ENCODE data around the gene KCNH6.

GRCh38 chr17:63519116-63519881 is 3.9 kb upstream of the KCNH6 start:
- TF ChIP-seq CTCF (IDR thresholded peaks at IDR 0.05) (no peak), POLR2A (IDR thresholded peaks at IDR 0.05) (no peak)

All from lower leg skin (tissue), 3 donors.